ENCODE results near the gene ALKBH3. TPM values are rescaled to one million over a fixed set of nuclear protein-coding genes. Genes with fewer than 3 reads are reported as not detected.

Gene ALKBH3
- total and polyA plus RNA-seq, 7 donors = 27.4 to 47.1 (median 33.4) TPM

GRCh38 chr11:43967661-43968060, 87.0 kb downstream of the ALKBH3 start:
- no peaks in the 10 kb centered on the region for H3K36me3 ChIP-seq (ENCODE audit: insufficient read depth in 1 of 2, low read depth in 1 of 2)
- H3K9me3 ChIP-seq = peaks cover 10% of the 10 kb centered on the region
- no peak for ATAC-seq
- no peak overlapping the region for H3K4me3 ChIP-seq
- no peak for TF ChIP-seq CTCF (IDR thresholded peaks at IDR 0.05)
- H3K4me1 ChIP-seq = no peaks in the 10 kb centered on the region
- H3K27ac ChIP-seq = no peak overlapping the region
- H3K27me3 ChIP-seq (ENCODE audit: insufficient read depth in 3 of 3, low read length in 2 of 3) = peaks cover 0 to 5% (median 0%) of the 10 kb centered on the region in 3 donors
- DNase-seq = no peak
- 54 to 70% (median 69%) methylated on average over 2 of the region's 2 CpGs for WGBS, 3 donors
- intact Hi-C loops (cut with DNase I) = no loop called here

- Histone ChIP-seq H3K4me1 (no peaks in the 10 kb centered on the region), H3K4me3 (no peak overlapping the region), H3K36me3 (ENCODE audit: insufficient read depth in 1 of 2, low read depth in 1 of 2) (no peaks in the 10 kb centered on the region), H3K27ac (no peak overlapping the region), H3K27me3 (ENCODE audit: insufficient read depth in 3 of 3, low read length in 2 of 3) (no peaks in the 10 kb centered on the region), H3K9me3 (peaks cover 10% of the 10 kb centered on the region)
- DNase-seq (no peak), ATAC-seq (no peak)
- intact Hi-C loops (cut with DNase I) = no loop called here
- no peak for TF ChIP-seq CTCF (IDR thresholded peaks at IDR 0.05)
- WGBS, 3 donors = 77 to 79% (median 77%) methylated on average over 4 of the region's 4 CpGs
These were observed 88.1 kb downstream of the ALKBH3 start for GRCh38 chr11:43968719-43969118.

- H3K36me3 ChIP-seq (ENCODE audit: insufficient read depth in 1 of 2, low read depth in 1 of 2) = no peaks in the 10 kb centered on the region
- ATAC-seq (no peak), DNase-seq (no peak)
- no peak overlapping the region for H3K27ac ChIP-seq
- no peaks in the 10 kb centered on the region for H3K27me3 ChIP-seq (ENCODE audit: insufficient read depth in 3 of 3, low read length in 2 of 3)
- H3K9me3 ChIP-seq = peaks cover 11% of the 10 kb centered on the region
- H3K4me3 ChIP-seq = no peak overlapping the region
- 15 to 17% (median 15%) methylated on average over 4 of the region's 4 CpGs for WGBS, 3 donors
- no peaks in the 10 kb centered on the region for H3K4me1 ChIP-seq
- intact Hi-C loops (cut with DNase I) = no loop called here
- no peak for TF ChIP-seq CTCF (IDR thresholded peaks at IDR 0.05)
These were observed 88.9 kb downstream of the ALKBH3 start for GRCh38 chr11:43969543-43969942.

Other genes with a start within 250 kb of the ALKBH3 start
- gene HSD17B12, start 200.1 kb upstream of the ALKBH3 start, total RNA-seq = 10 to 100 TPM; 44.9 to 82.0 (median 62.5) TPM
- gene HSD17B12, start 200.1 kb upstream of the ALKBH3 start, polyA plus RNA-seq = 10 to 100 TPM; 29.2 to 45.0 (median 29.5) TPM
- 100 to 1,000 TPM in 1 of 4 donors, 10 to 100 TPM in 3; 16.5 to 122 (median 61.0) TPM for gene C11orf96, start 61.8 kb downstream of the ALKBH3 start, total RNA-seq
- 10 to 100 TPM in 1 of 3 donors, 1 to 10 TPM in 2; 8.5 to 13.2 (median 10.0) TPM for gene C11orf96, start 61.8 kb downstream of the ALKBH3 start, polyA plus RNA-seq
- not detected for gene ACCSL, start 167.2 kb downstream of the ALKBH3 start, total RNA-seq
- gene ACCSL, start 167.2 kb downstream of the ALKBH3 start, polyA plus RNA-seq = under 1 TPM in 1 of 3 donors, not detected in 2; 0.01 TPM
- gene ACCS, start 185.4 kb downstream of the ALKBH3 start, total RNA-seq = 1 to 10 TPM; 3.5 to 7.1 (median 3.8) TPM
- gene ACCS, start 185.4 kb downstream of the ALKBH3 start, polyA plus RNA-seq = 1 to 10 TPM; 1.5 to 5.9 (median 1.8) TPM
- 10 to 100 TPM; 21.4 to 23.5 (median 21.6) TPM for gene EXT2, start 214.8 kb downstream of the ALKBH3 start, total RNA-seq
- 10 to 100 TPM; 11.0 to 15.1 (median 13.1) TPM for gene EXT2, start 214.8 kb downstream of the ALKBH3 start, polyA plus RNA-seq